GM12873 (cell line): Measurements from ENCODE around the gene ETAA1.

ENCODE experiments used
- TF ChIP-seq, protein P1 (sequence below): IDR thresholded peaks from 2 replicates; pipeline ENCODE4 v1.5.1; 2012; ENCODE audit warnings: low read depth, mild to moderate bottlenecking, moderate library complexity, low read length, control low read depth; ENCODE audit not compliant: insufficient read depth; ENCODE audit errors: missing control alignments

Gene ETAA1

DNA sequence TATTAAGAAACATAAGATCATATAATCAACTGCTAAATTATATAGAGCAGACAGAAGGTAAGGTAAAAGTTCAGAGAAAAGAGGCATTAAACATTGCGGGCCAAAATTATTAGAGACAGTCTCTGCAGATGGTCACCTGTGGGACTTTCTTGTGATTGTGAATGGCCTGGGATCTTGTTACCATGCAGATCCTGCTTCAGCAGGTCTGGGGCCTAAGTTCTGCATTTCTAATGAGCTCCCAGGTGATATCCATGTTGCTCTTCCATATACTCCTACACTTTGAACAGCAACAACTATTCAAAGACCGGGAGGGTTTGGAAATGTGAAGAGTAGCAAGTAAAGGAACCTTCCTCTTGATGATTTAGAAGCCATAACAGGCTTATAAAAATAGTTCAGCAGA lies 8.5 kb upstream of the ETAA1 start:
- TF ChIP-seq, protein P1, sequence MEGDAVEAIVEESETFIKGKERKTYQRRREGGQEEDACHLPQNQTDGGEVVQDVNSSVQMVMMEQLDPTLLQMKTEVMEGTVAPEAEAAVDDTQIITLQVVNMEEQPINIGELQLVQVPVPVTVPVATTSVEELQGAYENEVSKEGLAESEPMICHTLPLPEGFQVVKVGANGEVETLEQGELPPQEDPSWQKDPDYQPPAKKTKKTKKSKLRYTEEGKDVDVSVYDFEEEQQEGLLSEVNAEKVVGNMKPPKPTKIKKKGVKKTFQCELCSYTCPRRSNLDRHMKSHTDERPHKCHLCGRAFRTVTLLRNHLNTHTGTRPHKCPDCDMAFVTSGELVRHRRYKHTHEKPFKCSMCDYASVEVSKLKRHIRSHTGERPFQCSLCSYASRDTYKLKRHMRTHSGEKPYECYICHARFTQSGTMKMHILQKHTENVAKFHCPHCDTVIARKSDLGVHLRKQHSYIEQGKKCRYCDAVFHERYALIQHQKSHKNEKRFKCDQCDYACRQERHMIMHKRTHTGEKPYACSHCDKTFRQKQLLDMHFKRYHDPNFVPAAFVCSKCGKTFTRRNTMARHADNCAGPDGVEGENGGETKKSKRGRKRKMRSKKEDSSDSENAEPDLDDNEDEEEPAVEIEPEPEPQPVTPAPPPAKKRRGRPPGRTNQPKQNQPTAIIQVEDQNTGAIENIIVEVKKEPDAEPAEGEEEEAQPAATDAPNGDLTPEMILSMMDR, result no peak

DNA sequence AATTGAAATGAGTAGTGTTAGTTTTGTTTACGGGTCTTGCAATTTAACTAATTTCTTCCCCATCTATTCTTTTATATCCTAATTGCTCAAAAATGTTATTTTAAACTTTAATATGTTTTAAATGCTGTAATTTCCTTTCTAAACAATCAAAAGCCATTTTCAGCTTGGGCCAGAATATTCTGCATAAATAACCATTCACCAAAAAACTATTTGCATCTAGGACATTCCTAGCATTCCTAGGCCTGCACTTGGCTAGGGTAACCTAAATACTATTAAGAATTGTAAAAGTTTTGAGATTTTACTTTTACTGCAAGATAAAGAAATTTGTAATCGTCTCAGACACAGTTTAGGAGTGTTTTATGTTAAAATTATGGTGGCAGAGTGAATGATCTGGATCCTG lies 7.8 kb upstream of the ETAA1 start:
- TF ChIP-seq, protein P1, result no peak

DNA sequence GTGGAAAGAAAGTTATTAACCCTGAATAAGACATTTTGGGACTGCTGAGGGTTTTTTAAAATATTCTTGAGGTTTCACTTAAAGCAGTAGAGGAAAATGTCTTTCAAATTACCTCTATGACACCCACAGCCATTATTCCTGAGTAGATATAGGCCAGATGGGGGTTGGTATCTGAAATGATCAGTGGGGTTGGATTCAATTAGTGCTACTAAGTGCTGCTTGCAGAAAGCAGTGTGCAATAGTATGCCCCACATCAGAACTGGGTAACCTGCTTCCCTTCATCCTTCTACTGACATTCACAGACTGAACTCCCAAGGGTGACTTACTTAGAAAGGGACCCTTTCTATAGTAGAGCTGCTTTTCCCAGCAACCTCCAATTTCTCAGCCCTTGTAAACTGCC lies 7.3 kb upstream of the ETAA1 start:
- TF ChIP-seq, protein P1, result no peak

DNA sequence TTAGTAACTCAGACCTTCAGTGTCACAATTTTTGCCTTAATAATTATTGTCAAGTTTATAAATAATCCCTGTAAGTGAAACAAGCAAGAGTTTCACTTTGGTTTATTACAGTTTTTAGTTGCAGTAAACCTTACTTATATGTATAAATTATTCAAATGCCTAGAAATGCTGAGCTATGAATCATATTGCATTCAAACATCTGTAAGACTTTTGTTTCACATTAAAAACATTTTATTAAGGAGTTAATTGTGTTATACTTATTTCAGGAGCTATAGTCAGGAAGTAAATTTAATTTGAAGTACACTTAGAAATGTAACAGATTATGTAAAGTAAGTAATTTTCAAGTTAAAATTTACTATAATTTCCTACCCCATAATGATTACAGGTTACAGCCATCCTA lies 3.9 kb upstream of the ETAA1 start:
- TF ChIP-seq, protein P1, result no peak

DNA sequence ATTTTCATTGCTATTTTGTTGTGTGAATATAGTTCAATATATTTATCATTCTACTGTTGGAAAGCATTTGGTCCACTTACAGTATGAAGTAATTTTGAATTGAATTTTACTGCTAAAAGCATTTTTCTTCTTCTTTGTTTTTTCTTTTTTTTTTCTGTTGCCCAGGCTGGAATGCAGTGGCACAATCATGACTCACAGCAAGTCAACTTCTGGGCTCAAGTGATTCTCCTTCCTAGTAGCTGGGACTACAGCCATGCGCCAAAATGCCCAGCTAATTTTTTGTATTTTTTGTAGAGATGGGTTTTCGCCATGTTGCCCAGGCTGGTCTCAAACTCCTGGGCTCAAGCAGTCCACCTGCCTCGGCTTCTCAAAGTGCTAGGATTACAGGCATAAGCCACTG lies 2.4 kb upstream of the ETAA1 start:
- TF ChIP-seq, protein P1, result no peak

DNA sequence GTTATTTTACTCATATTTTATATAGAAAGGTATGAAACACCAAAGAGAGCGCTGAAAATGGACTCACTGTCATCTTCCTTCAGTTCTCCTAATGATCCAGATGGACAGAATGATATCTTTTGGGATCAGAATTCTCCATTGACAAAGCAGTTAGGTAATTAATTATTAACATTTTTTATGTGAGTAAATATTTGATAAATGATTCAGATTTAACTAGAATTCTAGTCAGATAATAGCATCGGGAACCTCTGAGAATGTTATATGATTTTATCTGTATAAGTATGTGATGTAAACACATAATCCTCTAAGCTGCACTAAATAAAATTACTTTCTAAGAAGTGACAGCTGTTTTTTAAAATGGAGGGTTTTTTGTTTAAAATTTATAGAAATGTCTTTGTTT lies 2.0 kb downstream of the ETAA1 start:
- TF ChIP-seq, protein P1, result no peak

DNA sequence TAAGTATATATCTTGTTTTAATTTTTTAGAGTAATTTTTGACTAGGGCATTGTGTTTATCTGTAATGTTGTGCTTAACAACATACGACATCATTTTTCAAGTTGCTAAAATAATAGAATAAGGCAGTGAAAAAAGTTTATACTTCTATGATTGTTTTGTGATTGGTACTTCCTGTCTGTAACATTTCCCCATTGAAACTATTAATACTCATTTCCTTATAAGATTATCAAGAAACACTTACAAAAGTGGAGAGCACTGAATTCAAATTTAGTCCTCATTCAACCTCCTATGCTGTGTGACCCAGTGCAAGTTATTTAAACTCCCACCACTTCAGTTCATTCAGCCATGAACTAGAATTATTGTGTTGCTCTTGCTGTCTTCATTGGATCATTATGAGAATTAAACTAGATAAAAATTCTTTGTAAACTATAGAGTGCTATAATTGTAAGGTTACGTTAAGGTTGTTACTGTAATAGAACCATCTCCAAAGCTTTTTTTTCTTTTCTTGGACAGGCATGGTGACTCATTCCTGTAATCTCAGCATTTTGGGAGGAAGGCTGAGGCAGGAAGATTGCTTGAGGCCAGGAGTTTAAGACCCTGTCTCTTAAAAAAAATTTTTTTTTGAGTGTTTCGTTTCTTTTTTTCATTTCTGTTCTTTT lies 2.8 kb downstream of the ETAA1 start:
- TF ChIP-seq, protein P1, result no peak
